ENCODE measurements around the gene TMEM94. TPM values are rescaled to one million over a fixed set of nuclear protein-coding genes. Genes with fewer than 3 reads are reported as not detected.
"Not testable (repeated sequence)": the region's sequence is repeated elsewhere in the genome, so short reads cannot be mapped to it uniquely, and the experiment has no call there.

The TMEM94 gene
- total and polyA plus RNA-seq, 12 donors: 25.6 to 66.7 (median 41.3) TPM

DNA sequence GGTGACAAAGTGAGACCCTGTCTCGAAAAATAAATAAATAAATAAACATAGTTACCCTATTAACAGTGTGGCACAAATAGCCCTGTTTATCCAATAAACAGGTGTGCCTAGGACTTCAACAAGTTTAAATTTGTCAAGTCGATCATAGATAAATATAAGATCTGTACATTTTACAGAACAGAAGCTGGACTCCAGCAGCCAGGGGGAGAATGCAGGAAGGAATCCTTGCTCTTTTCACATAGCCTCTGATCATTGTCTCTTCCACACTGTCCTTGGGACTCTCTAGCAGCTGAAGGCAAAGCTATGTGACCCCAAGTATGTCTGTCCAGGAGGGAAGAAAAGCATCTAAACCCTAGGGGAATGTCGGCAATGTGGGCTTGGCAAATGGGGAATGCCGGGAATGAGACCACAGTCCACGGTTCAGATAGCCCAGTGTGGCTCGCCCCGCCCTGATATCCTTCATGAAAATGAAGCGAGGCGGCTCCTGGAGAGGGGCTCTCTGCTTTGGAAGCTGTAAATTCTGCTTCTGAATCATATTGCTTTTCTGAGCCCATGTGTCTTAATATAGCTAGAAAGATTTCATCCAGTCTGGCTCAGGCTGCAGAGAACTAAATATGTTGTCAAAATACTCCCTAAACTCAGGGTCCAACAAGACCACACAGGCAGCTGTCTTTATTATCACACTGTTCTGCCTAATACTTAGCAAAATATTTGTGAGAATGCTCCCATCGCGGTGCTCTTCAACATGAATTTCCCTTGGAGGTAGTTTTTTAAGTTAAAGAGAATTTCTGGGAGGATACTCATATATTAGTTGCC, 26.1 kb upstream of the TMEM94 start:
- peaks cover 0 to 31% (median 14%) of the 10 kb centered on the region in 9 donors for H3K4me1 ChIP-seq
- no peak overlapping the region for H3K4me3 ChIP-seq
- intact Hi-C loops (cut with DNase I): no loop called here
- no peaks in the 10 kb centered on the region for H3K27me3 ChIP-seq
- peak overlapping the region in 2 of 10 donors; percentile 10 to 50 for H3K27ac ChIP-seq
- no peaks in the 10 kb centered on the region for H3K9me3 ChIP-seq
- peak in 1 of 8 donors; percentile 18 for ATAC-seq
- H3K36me3 ChIP-seq: no peaks in the 10 kb centered on the region
- DNase-seq: no peak
- TF ChIP-seq, protein P1, sequence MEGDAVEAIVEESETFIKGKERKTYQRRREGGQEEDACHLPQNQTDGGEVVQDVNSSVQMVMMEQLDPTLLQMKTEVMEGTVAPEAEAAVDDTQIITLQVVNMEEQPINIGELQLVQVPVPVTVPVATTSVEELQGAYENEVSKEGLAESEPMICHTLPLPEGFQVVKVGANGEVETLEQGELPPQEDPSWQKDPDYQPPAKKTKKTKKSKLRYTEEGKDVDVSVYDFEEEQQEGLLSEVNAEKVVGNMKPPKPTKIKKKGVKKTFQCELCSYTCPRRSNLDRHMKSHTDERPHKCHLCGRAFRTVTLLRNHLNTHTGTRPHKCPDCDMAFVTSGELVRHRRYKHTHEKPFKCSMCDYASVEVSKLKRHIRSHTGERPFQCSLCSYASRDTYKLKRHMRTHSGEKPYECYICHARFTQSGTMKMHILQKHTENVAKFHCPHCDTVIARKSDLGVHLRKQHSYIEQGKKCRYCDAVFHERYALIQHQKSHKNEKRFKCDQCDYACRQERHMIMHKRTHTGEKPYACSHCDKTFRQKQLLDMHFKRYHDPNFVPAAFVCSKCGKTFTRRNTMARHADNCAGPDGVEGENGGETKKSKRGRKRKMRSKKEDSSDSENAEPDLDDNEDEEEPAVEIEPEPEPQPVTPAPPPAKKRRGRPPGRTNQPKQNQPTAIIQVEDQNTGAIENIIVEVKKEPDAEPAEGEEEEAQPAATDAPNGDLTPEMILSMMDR (IDR thresholded peaks at IDR 0.05): no peak
- WGBS, 2 donors: 34 to 45% methylated on average over 11 of the region's 11 CpGs

DNA sequence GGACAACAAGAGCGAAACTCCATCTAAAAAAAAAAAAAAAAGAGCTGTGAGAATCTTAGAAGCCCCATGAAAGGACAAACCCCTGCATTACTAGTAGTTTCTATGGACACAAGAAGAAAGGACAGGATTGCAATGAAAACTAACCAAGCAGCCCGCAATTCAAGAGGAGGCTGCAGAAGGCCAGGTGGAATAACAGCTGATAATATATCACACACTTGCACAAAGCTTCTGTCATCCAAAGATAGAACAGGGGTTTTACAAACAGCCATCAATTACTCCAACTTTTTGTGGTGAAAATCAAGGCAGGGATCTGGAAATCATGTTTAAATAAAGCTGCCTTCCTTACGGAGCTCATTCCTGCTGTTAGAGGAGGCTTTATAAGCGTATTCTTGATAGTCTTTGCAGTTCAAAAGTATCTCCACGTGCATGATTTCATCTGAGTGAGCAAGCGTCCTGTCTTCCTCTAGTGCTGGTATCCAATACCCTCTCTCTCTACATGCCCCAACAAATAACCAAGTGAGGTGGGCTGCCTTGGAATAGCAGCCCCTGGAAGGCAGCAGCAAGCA, 23.1 kb upstream of the TMEM94 start:
- Histone ChIP-seq H3K9me3 (no peaks in the 10 kb centered on the region), H3K27ac (no peak overlapping the region), H3K36me3 (no peaks in the 10 kb centered on the region), H3K4me3 (no peak overlapping the region), H3K27me3 (no peaks in the 10 kb centered on the region), H3K4me1 (peaks cover 0 to 16% (median 7%) of the 10 kb centered on the region in 9 donors)
- intact Hi-C loops (cut with DNase I): no loop called here
- WGBS, 2 donors: 72 to 79% methylated on average over 6 of the region's 6 CpGs
- DNase-seq: no peak
- no peak for ATAC-seq
- TF ChIP-seq, protein P1 (IDR thresholded peaks at IDR 0.05): no peak

DNA sequence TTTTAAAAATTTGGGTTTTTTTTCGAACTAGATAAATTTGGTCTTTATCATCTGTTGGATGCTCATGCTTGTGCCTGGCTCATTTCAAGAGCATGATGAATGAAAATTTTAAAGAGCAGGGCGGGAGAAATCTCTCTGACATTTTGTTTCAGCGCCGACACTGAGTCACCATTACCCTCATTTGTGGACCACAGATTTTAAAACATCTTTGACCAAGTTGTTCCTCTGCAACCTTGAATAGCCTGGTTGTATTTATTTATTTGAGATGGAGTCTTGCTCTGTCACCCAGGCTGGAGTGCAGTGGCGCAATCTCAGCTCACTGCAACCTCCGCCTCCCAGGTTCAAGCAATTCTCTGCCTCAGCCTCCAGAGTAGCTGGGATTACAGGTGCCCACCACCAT, 22.0 kb upstream of the TMEM94 start:
- peaks cover 0 to 11% (median 7%) of the 10 kb centered on the region in 9 donors for H3K4me1 ChIP-seq
- H3K27me3 ChIP-seq; DNase-seq; H3K36me3 ChIP-seq; ATAC-seq; H3K4me3 ChIP-seq; intact Hi-C loops (cut with DNase I); H3K27ac ChIP-seq; H3K9me3 ChIP-seq: not testable (repeated sequence)
- WGBS, 2 donors: 91 to 95% methylated on average over 6 of the region's 6 CpGs

DNA sequence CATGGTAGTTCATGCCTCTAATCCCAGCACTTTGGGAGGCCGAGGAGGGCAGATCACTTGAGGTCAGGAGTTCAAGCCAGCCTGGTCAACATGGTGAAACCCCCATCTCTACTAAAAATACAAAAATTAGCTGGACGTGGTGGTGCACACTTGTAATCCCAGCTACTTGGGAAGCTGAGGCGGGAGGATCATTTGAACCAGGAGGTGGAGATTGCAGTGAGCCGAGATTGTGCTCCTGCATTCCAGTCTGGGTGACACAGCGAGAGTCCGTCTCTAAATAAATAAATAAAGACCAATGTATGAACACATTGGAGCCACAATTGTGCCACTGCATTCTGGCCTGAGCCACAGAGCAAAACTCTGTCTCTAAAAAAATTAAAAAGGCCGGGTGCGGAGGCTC, 19.0 kb upstream of the TMEM94 start:
- H3K36me3 ChIP-seq; intact Hi-C loops (cut with DNase I); H3K27me3 ChIP-seq; H3K4me3 ChIP-seq; ATAC-seq; DNase-seq; H3K27ac ChIP-seq; H3K9me3 ChIP-seq: not testable (repeated sequence)
- WGBS, 2 donors: 95% methylated on average over 8 of the region's 8 CpGs
- H3K4me1 ChIP-seq: peaks cover 0 to 23% (median 18%) of the 10 kb centered on the region in 9 donors

DNA sequence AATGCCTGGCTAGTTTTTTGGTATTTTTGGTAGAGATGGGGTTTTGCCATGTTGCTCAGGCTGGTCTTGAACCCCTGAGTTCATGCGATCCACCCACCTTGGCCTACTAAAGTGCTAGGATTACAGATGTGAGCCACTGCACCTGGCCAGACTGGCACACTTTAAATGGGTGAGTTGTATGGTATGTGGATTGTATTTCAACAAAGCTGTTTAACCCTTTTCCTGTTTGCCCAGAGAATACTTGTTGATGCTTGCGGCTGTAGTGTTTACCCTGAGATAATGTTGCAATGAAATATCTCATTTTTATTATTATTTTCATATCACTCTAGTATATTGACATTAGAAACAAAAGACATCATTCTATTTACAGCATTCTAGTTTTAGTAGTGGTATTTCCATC, 17.1 kb upstream of the TMEM94 start:
- DNase-seq (no peak), ATAC-seq (no peak)
- Histone ChIP-seq H3K4me3 (no peak overlapping the region), H3K27me3 (no peaks in the 10 kb centered on the region), H3K27ac (no peak overlapping the region), H3K36me3 (no peaks in the 10 kb centered on the region), H3K9me3 (no peaks in the 10 kb centered on the region), H3K4me1 (peaks cover 0 to 35% (median 27%) of the 10 kb centered on the region in 9 donors)
- TF ChIP-seq, protein P1 (IDR thresholded peaks at IDR 0.05): no peak
- 92 to 98% methylated on average over 2 of the region's 2 CpGs for WGBS, 2 donors
- intact Hi-C loops (cut with DNase I): no loop called here
